ENCODE data around the gene SYF2. TPM values are rescaled to one million over a fixed set of nuclear protein-coding genes. Genes with fewer than 3 reads are reported as not detected.

Gene SYF2
- total RNA-seq, 4 donors from 2014 or later = 2.8 to 63.1 (median 36.6) TPM

- TF ChIP-seq POLR2A (IDR thresholded peaks at IDR 0.05) (peak; percentile 100), POLR2AphosphoS5 (IDR thresholded peaks at IDR 0.05) (peak; percentile 99 to 100 (median 100)), EP300 (IDR thresholded peaks at IDR 0.05; ENCODE audit: low read depth) (no peak), CTCF (IDR thresholded peaks at IDR 0.05) (peak in 4 of 5 experiments; percentile 4 to 60 (median 31))
- in situ Hi-C loops (cut with MboI; ENCODE audit: low pct_ligation_motif_present in 1 of 4, low pct_unique_long_range_greater_than_20kb in 1 of 4, low sequenced_read_pairs in 3 of 4) (no loop called here), intact Hi-C loops (cut with DNase I; ENCODE audit: low total_unique reads) (no loop called here)
- Histone ChIP-seq H3K27me3 (no peaks in the 10 kb centered on the region), H3K36me3 (peaks cover 0 to 36% (median 16%) of the 10 kb centered on the region in 4 donors), H3K4me1 (peaks cover 13 to 42% (median 25%) of the 10 kb centered on the region in 4 donors), H3K27ac (peak within 1 kb of the TSS; percentile 100), H3K9me3 (no peaks in the 10 kb centered on the region), H3K4me3 (peak within 1 kb of the TSS; percentile 89 to 98 (median 94))
- DNase-seq = peak; percentile 100
- 0% methylated on average over 59 of the region's 79 CpGs; no CpG with 5 or more reads in 1 of the 2 donors for WGBS, 2 donors (ENCODE audit: low coverage in 1 of 2)
Observed at GRCh38 chr1:25247024-25247828, 14.9 kb upstream of the SYF2 start, which contains the start of gene RSRP1. Gene RSRP1 (minus strand): TSS chr1:25247454. CDS start chr1:25246963, 491 bp downstream.

- TF ChIP-seq POLR2A (IDR thresholded peaks at IDR 0.05) (no peak), CTCF (IDR thresholded peaks at IDR 0.05) (peak in 2 of 5 experiments; percentile 5 to 12)
- Histone ChIP-seq H3K36me3 (peaks cover 0 to 40% (median 19%) of the 10 kb centered on the region in 4 donors), H3K27ac (peak overlapping the region; percentile 100), H3K27me3 (no peaks in the 10 kb centered on the region), H3K4me3 (peak overlapping the region; percentile 89 to 98 (median 94)), H3K4me1 (peaks cover 13 to 47% (median 25%) of the 10 kb centered on the region in 4 donors), H3K9me3 (no peaks in the 10 kb centered on the region)
- intact Hi-C loops (cut with DNase I; ENCODE audit: low total_unique reads) (no loop called here), in situ Hi-C loops (cut with MboI; ENCODE audit: low pct_ligation_motif_present in 1 of 4, low pct_unique_long_range_greater_than_20kb in 1 of 4, low sequenced_read_pairs in 3 of 4) (no loop called here)
- peak; percentile 37 for DNase-seq
- WGBS, 2 donors (ENCODE audit: low coverage in 1 of 2) = 0% methylated on average over 49 of the region's 53 CpGs; no CpG with 5 or more reads in 1 of the 2 donors
Observed at GRCh38 chr1:25246600-25247023, 14.3 kb upstream of the SYF2 start.

- peak in 1 of 3 donors; percentile 5 for TF ChIP-seq POLR2AphosphoS5 (IDR thresholded peaks at IDR 0.05)
- TF ChIP-seq EP300 (IDR thresholded peaks at IDR 0.05; ENCODE audit: low read depth) = no peak
- no peak for TF ChIP-seq POLR2A (IDR thresholded peaks at IDR 0.05)
- no peak for TF ChIP-seq CTCF (IDR thresholded peaks at IDR 0.05)
- in situ Hi-C loops (cut with MboI; ENCODE audit: low pct_ligation_motif_present in 1 of 4, low pct_unique_long_range_greater_than_20kb in 1 of 4, low sequenced_read_pairs in 3 of 4) = no loop called here
- H3K4me1 ChIP-seq = peaks cover 13 to 53% (median 27%) of the 10 kb centered on the region in 4 donors
- peak overlapping the region; percentile 100 for H3K27ac ChIP-seq
- H3K9me3 ChIP-seq = no peaks in the 10 kb centered on the region
- peak; percentile 48 for DNase-seq
- peak overlapping the region; percentile 89 to 98 (median 94) for H3K4me3 ChIP-seq
- 17 to 34% methylated on average over 13 to 27 of the region's 30 CpGs for WGBS, 2 donors (ENCODE audit: low coverage in 1 of 2)
- intact Hi-C loops (cut with DNase I; ENCODE audit: low total_unique reads) = no loop called here
- H3K27me3 ChIP-seq = no peaks in the 10 kb centered on the region
- H3K36me3 ChIP-seq = peaks cover 0 to 40% (median 19%) of the 10 kb centered on the region in 4 donors
Observed at GRCh38 chr1:25245809-25246599, 13.7 kb upstream of the SYF2 start.

- TF ChIP-seq POLR2A (IDR thresholded peaks at IDR 0.05) (no peak), POLR2AphosphoS5 (IDR thresholded peaks at IDR 0.05) (no peak), EP300 (IDR thresholded peaks at IDR 0.05; ENCODE audit: low read depth) (no peak), CTCF (IDR thresholded peaks at IDR 0.05) (no peak)
- Histone ChIP-seq H3K4me1 (peaks cover 17 to 59% (median 33%) of the 10 kb centered on the region in 4 donors), H3K27me3 (no peaks in the 10 kb centered on the region), H3K27ac (peak overlapping the region; percentile 100), H3K9me3 (no peaks in the 10 kb centered on the region), H3K4me3 (peak overlapping the region in 3 of 4 donors; percentile 89 to 98 (median 90)), H3K36me3 (peaks cover 0 to 40% (median 19%) of the 10 kb centered on the region in 4 donors)
- WGBS, 2 donors (ENCODE audit: low coverage in 1 of 2) = 47 to 71% methylated on average over 3 to 5 of the region's 5 CpGs
- in situ Hi-C loops (cut with MboI; ENCODE audit: low pct_ligation_motif_present in 1 of 4, low pct_unique_long_range_greater_than_20kb in 1 of 4, low sequenced_read_pairs in 3 of 4) (no loop called here), intact Hi-C loops (cut with DNase I; ENCODE audit: low total_unique reads) (no loop called here)
- no peak for DNase-seq
Observed at GRCh38 chr1:25245393-25245792, 13.1 kb upstream of the SYF2 start.

Measured in transverse colon (tissue), 4 donors.